ENCODE data around the gene DNAH11. TPM values are rescaled to one million over a fixed set of nuclear protein-coding genes. Genes with fewer than 3 reads are reported as not detected.

DNAH11 gene
- total and polyA plus RNA-seq, 2 of the 8 experiments (the other 6 are each of a cell fraction or from before 2014, with no cell fraction given) = 1.8 to 4.9 TPM

DNA sequence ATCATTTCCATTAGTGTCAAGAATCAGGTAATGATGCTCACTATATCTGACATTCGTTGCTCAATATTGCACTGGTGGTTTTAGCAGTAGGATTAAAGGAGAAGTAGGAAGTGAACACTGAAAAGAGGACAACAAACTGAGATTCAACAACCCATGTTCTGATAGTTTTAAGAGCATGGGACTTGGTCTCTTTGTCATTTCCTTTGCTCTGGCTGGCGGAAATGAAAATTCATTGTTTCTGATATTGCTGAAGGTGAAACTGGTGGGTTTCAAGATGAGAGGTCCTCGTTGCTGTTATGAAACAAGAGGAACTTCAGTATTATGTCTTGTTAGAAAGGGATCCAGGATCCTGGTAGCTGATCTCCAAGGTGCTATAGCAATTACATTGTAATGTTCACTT is 129.0 kb downstream of the DNAH11 start:
- no peak overlapping the region for H3K4ac ChIP-seq (replicated peaks; ENCODE audit: insufficient read length, low read depth, low read length)
- no peak overlapping the region for H2BK5ac ChIP-seq (ENCODE audit: low read depth, low read length)
- H3K4me1 ChIP-seq (replicated peaks in 1 of 4; ENCODE audit: control insufficient read depth in 3 of 4, insufficient read depth in 4 of 4, low read length in 3 of 4) = no peaks in the 10 kb centered on the region
- no peak overlapping the region for H3K4me3 ChIP-seq (ENCODE audit: extremely low read depth in 1 of 4, insufficient read depth in 2 of 4, low read depth in 3 of 4, low read length in 4 of 4)
- no peak overlapping the region for H2BK120ac ChIP-seq (replicated peaks; ENCODE audit: low read depth, low read length)
- FAIRE-seq (no peak), DNase-seq (ENCODE audit: low read depth in 1 of 2, low spot score in 2 of 2) (no peak)
- H3K9ac ChIP-seq (replicated peaks in 1 of 4; ENCODE audit: extremely low read depth in 1 of 4, low read depth in 3 of 4, low read length in 3 of 4) = no peak overlapping the region
- no peak overlapping the region for H2BK20ac ChIP-seq (ENCODE audit: low read length)
- no peak overlapping the region for H3K4me2 ChIP-seq (ENCODE audit: insufficient read depth in 1 of 2, low read depth in 2 of 2, low read length in 2 of 2)
- H2AK5ac ChIP-seq (ENCODE audit: low read depth, low read length) = no peak overlapping the region
- H3K9me3 ChIP-seq (ENCODE audit: insufficient read depth in 2 of 2, low read depth in 1 of 2, low read length in 1 of 2) = no peaks in the 10 kb centered on the region
- no peak overlapping the region for H2BK12ac ChIP-seq (ENCODE audit: low read depth, low read length)
- H4K20me1 ChIP-seq (replicated peaks in 1 of 2; ENCODE audit: control insufficient read depth in 1 of 2, insufficient read depth in 2 of 2, low read length in 2 of 2) = no peaks in the 10 kb centered on the region
- H3K79me2 ChIP-seq (ENCODE audit: control insufficient read depth in 1 of 2, insufficient read depth in 2 of 2, low read length in 2 of 2) = no peaks in the 10 kb centered on the region
- no peak overlapping the region for H4K91ac ChIP-seq (replicated peaks; ENCODE audit: insufficient read length, low read length)
- H2BK15ac ChIP-seq (ENCODE audit: low read length) = no peak overlapping the region
- no peaks in the 10 kb centered on the region for H3K27me3 ChIP-seq (replicated peaks in 1 of 4; ENCODE audit: control insufficient read depth in 3 of 4, extremely low read depth in 1 of 4, insufficient read depth in 3 of 4, low read length in 3 of 4)
- 90% methylated on average over 3 of the region's 3 CpGs; no CpG with 5 or more reads in 1 of the 2 experiments for WGBS, 2 experiments (ENCODE audit: extremely low coverage in 1 of 2, insufficient coverage in 1 of 2, insufficient read length in 1 of 2, insufficient replicate concordance in 2 of 2, low coverage in 1 of 2, low lambda C conversion rate in 2 of 2, missing lambda C conversion rate in 1 of 2)
- no peaks in the 10 kb centered on the region for H3K79me1 ChIP-seq (ENCODE audit: low read depth, low read length)
- H4K5ac ChIP-seq (ENCODE audit: insufficient read length, low read depth, low read length) = no peak overlapping the region
- no peak overlapping the region for H3K18ac ChIP-seq (ENCODE audit: extremely low read depth, low read length)
- no peak overlapping the region for H3K56ac ChIP-seq (replicated peaks; ENCODE audit: insufficient read length, low read depth, low read length)
- H3K23ac ChIP-seq (ENCODE audit: insufficient read length) = no peak overlapping the region
- ChIA-PET POLR2A (ENCODE audit: partially characterized antibody) (no interaction called here), CTCF (ENCODE audit: partially characterized antibody) (interaction anchor here (1.0 to 1.4 kb wide), 2 partner anchors 12 to 19 kb away, joined by 3 read pairs; no protein-coding TSS in a partner anchor)
- no peak overlapping the region for H3K27ac ChIP-seq (ENCODE audit: low read depth, low read length)
- H3K23me2 ChIP-seq (ENCODE audit: low read depth, low read length) = no peaks in the 10 kb centered on the region
- no peak overlapping the region for H2AFZ ChIP-seq (ENCODE audit: low read length)
- H3K36me3 ChIP-seq (ENCODE audit: control insufficient read depth in 2 of 4, insufficient read depth in 4 of 4, low read length in 3 of 4) = no peaks in the 10 kb centered on the region
- TF ChIP-seq EGR1 (IDR thresholded peaks at IDR 0.05; ENCODE audit: borderline replicate concordance, low read depth, low read length) (no peak), CEBPB (IDR thresholded peaks at IDR 0.05; ENCODE audit: low read depth, low read length) (no peak), TCF12 (IDR thresholded peaks at IDR 0.05; ENCODE audit: low read depth, low read length) (no peak), USF2 (IDR thresholded peaks at IDR 0.05; ENCODE audit: low read length) (no peak), SIX5 (IDR thresholded peaks at IDR 0.05; ENCODE audit: low read depth, low read length) (no peak), E2F6 (IDR thresholded peaks at IDR 0.05) (no peak), SP1 (IDR thresholded peaks at IDR 0.05; ENCODE audit: low read depth, low read length) (no peak)
- TF ChIP-seq, protein P1, sequence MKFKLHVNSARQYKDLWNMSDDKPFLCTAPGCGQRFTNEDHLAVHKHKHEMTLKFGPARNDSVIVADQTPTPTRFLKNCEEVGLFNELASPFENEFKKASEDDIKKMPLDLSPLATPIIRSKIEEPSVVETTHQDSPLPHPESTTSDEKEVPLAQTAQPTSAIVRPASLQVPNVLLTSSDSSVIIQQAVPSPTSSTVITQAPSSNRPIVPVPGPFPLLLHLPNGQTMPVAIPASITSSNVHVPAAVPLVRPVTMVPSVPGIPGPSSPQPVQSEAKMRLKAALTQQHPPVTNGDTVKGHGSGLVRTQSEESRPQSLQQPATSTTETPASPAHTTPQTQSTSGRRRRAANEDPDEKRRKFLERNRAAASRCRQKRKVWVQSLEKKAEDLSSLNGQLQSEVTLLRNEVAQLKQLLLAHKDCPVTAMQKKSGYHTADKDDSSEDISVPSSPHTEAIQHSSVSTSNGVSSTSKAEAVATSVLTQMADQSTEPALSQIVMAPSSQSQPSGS (IDR thresholded peaks at IDR 0.05; ENCODE audit: low read length) = no peak
- TF ChIP-seq, protein P2, sequence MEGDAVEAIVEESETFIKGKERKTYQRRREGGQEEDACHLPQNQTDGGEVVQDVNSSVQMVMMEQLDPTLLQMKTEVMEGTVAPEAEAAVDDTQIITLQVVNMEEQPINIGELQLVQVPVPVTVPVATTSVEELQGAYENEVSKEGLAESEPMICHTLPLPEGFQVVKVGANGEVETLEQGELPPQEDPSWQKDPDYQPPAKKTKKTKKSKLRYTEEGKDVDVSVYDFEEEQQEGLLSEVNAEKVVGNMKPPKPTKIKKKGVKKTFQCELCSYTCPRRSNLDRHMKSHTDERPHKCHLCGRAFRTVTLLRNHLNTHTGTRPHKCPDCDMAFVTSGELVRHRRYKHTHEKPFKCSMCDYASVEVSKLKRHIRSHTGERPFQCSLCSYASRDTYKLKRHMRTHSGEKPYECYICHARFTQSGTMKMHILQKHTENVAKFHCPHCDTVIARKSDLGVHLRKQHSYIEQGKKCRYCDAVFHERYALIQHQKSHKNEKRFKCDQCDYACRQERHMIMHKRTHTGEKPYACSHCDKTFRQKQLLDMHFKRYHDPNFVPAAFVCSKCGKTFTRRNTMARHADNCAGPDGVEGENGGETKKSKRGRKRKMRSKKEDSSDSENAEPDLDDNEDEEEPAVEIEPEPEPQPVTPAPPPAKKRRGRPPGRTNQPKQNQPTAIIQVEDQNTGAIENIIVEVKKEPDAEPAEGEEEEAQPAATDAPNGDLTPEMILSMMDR (IDR thresholded peaks at IDR 0.05; ENCODE audit: control extremely low read depth in 1 of 3, insufficient read depth in 1 of 3, low read depth in 1 of 3, low read length in 3 of 3) = no peak
- H4K8ac ChIP-seq (ENCODE audit: extremely low read depth, insufficient read depth, low read length) = no peak overlapping the region
- no peak overlapping the region for H3K14ac ChIP-seq (ENCODE audit: insufficient read length)
